Uterus (tissue), 2 donors: ENCODE measurements around the gene DPF3.

Experiments used
- CTCF ChIP-seq, 4 experiments: fragments of 200-600 bp in 2 of 4; fragments of 450-650 bp in 2 of 4; sonication (generic) in 2 of 4; IDR thresholded peaks; one replicate each; pipeline ENCODE4 v1.5.1; 2016 to 2019; ENCODE audit warnings: antibody characterized with exemption in 4 of 4, mild to moderate bottlenecking in 2 of 4, moderate library complexity in 1 of 4
- POLR2A ChIP-seq, 2 donors: fragments of 450-650 bp; IDR thresholded peaks; one replicate each; pipeline ENCODE4 v1.6.1; 2016; ENCODE audit warnings: antibody characterized with exemption in 2 of 2, mild to moderate bottlenecking in 1 of 2, moderate library complexity in 1 of 2

DNA sequence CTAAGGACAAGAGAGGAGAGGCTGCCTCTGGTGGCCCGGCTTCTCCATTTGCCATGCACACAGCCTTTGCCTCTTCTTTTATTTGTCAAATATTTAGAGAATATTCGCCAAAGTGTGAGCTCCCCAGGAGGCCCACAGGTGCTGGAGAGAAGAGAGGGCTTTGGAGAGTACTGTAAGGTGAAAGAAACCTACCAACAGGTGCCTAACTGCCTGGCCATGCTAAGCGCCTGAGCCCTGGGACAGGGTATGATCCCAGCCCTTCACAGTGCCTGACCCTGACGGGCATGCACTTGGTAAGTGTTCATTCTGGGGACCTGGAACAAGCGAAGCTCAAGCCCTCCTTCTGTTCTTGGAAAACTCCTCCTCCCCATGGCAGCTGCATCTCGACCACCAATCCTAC, 106.1 kb downstream of the DPF3 start:
- TF ChIP-seq CTCF (IDR thresholded peaks at IDR 0.05) (no peak), POLR2A (IDR thresholded peaks at IDR 0.05) (no peak)
